HG02571 (cell line): ENCODE measurements around the gene PPM1G.

Source experiments
- ATAC-seq: cut with Tn5 transposase; IDR thresholded peaks from one replicate; pipeline ENCODE4 v1.9.1; 2021; ENCODE audit warnings: mild to moderate bottlenecking, moderate library complexity; ENCODE audit not compliant: unreplicated experiment

Gene PPM1G

GRCh38 chr2:27336173-27336572 is 73.2 kb downstream of the PPM1G start:
- no peak for ATAC-seq

- ATAC-seq, result no peak
Observed at GRCh38 chr2:27335311-27335710, 74.1 kb downstream of the PPM1G start.
